HL-60 (cell line): Measurements from ENCODE around the gene PNMA1.

Experiments
- DNase-seq, 2 experiments: peaks; one replicate each; pipeline ENCODE4 v3.0.0-alpha.2; 2010 to 2020; ENCODE audit warnings: low read depth in 1 of 2, low spot score in 1 of 2
- H3K27ac ChIP-seq: fragments of 250-450 bp; sonication (Bioruptor Pico); replicated peaks from 2 replicates; pipeline ENCODE4 v1.5.1; 2020; ENCODE audit warnings: mild to moderate bottlenecking, moderate library complexity
- H3K27me3 ChIP-seq: fragments of 250-450 bp; sonication (Bioruptor Pico); 2 replicates; pipeline ENCODE4 v1.5.1; 2021; ENCODE audit warnings: mild to moderate bottlenecking, moderate library complexity; ENCODE audit not compliant: insufficient read depth, poor library complexity, severe bottlenecking
- H3K4me3 ChIP-seq: replicated peaks from 2 replicates; pipeline ENCODE4 v1.5.1; 2011; ENCODE audit warnings: mild to moderate bottlenecking, control low read depth, low read length; ENCODE audit not compliant: insufficient read depth
- GABPA ChIP-seq: IDR thresholded peaks from 2 replicates; pipeline ENCODE4 v1.6.1; 2012; ENCODE audit warnings: low read depth
- POLR2AphosphoS5 ChIP-seq: IDR thresholded peaks from 2 replicates; pipeline ENCODE4 v1.6.1; 2012; ENCODE audit warnings: low read depth
- SPI1 ChIP-seq: IDR thresholded peaks from 2 replicates; pipeline ENCODE4 v1.6.1; 2012; ENCODE audit warnings: low read depth, mild to moderate bottlenecking, borderline replicate concordance
- TF ChIP-seq, protein P1 (sequence below): IDR thresholded peaks from one replicate; pipeline ENCODE4 v1.5.1; 2011; ENCODE audit warnings: low read length, control low read depth, inconsistent platforms; ENCODE audit not compliant: insufficient read depth
- TF ChIP-seq, protein P2 (sequence below): IDR thresholded peaks from 2 replicates; pipeline ENCODE4 v1.6.1; 2012; ENCODE audit warnings: low read depth; ENCODE audit not compliant: insufficient replicate concordance

The PNMA1 gene

DNA sequence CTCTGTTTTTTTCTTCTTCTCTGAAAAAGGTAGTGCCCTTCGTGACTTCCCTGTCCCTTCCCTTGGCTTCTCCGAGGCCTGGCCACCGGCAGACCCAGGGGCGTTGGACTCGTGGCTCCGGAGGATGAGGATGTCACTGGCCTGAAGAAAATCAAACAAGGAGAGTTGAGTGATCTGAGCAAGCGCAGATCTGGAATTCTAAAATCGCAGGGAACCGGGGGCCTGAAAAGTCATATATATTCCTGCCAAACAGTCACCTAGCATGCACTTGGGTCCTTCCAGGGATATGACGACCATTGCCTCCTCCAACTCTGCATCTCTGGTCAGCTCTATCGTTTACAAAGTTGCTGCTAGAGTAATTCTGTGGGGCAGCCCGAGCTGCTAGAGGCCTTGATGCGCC lies 5.2 kb upstream of the PNMA1 start:
- TF ChIP-seq, protein P1, sequence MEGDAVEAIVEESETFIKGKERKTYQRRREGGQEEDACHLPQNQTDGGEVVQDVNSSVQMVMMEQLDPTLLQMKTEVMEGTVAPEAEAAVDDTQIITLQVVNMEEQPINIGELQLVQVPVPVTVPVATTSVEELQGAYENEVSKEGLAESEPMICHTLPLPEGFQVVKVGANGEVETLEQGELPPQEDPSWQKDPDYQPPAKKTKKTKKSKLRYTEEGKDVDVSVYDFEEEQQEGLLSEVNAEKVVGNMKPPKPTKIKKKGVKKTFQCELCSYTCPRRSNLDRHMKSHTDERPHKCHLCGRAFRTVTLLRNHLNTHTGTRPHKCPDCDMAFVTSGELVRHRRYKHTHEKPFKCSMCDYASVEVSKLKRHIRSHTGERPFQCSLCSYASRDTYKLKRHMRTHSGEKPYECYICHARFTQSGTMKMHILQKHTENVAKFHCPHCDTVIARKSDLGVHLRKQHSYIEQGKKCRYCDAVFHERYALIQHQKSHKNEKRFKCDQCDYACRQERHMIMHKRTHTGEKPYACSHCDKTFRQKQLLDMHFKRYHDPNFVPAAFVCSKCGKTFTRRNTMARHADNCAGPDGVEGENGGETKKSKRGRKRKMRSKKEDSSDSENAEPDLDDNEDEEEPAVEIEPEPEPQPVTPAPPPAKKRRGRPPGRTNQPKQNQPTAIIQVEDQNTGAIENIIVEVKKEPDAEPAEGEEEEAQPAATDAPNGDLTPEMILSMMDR = no peak
- TF ChIP-seq SPI1 = no peak
- no peak for TF ChIP-seq GABPA
- TF ChIP-seq, protein P2, sequence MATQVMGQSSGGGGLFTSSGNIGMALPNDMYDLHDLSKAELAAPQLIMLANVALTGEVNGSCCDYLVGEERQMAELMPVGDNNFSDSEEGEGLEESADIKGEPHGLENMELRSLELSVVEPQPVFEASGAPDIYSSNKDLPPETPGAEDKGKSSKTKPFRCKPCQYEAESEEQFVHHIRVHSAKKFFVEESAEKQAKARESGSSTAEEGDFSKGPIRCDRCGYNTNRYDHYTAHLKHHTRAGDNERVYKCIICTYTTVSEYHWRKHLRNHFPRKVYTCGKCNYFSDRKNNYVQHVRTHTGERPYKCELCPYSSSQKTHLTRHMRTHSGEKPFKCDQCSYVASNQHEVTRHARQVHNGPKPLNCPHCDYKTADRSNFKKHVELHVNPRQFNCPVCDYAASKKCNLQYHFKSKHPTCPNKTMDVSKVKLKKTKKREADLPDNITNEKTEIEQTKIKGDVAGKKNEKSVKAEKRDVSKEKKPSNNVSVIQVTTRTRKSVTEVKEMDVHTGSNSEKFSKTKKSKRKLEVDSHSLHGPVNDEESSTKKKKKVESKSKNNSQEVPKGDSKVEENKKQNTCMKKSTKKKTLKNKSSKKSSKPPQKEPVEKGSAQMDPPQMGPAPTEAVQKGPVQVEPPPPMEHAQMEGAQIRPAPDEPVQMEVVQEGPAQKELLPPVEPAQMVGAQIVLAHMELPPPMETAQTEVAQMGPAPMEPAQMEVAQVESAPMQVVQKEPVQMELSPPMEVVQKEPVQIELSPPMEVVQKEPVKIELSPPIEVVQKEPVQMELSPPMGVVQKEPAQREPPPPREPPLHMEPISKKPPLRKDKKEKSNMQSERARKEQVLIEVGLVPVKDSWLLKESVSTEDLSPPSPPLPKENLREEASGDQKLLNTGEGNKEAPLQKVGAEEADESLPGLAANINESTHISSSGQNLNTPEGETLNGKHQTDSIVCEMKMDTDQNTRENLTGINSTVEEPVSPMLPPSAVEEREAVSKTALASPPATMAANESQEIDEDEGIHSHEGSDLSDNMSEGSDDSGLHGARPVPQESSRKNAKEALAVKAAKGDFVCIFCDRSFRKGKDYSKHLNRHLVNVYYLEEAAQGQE = no peak
- no peak for DNase-seq
- Histone ChIP-seq H3K4me3 (no peak overlapping the region), H3K27ac (no peak overlapping the region), H3K27me3 (no peaks in the 10 kb centered on the region)

DNA sequence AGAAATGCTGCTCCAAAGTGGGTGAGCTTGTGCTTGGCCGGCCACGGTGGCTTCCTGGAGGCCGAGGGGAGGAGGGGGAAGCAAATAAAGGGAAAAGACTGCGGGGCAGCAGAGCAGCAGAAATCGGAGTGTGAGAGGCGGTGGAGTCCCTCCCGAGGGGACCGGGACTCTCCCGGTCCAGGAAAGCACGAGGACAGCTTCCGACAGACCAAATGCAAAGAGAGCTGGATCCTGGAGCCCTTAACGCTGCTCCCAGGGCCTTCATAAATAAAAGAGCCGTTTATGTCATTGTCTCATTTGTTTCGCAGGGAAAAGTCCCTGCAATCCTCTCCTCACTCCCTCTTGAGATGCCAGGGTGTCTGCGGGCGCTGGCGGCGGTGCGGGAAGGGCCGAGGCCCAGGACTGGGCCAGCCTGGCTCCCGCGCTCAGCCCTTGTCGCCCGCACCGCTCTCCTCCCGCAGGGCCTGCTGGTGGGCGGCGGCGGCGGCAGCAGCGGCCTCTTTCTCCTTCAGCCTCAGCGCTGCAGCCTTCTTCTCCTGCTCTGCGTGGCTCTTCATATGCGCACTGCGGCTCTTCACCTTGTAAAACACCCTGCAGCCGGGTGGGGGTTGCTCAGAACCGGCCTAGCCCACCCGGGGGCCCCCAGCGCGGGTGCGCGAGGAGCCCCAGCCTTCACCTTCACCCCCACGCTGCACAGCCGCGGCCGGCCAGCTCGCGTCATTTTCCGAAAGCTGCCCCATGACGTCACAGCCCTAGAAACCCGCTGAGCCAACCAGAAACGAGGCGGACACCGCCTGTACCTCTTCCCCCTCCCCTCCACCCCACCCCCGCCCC lies 4.5 kb upstream of the PNMA1 start:
- no peak for DNase-seq
- H3K27ac ChIP-seq = no peak overlapping the region
- no peaks in the 10 kb centered on the region for H3K27me3 ChIP-seq
- TF ChIP-seq, protein P1 = no peak
- TF ChIP-seq SPI1 (no peak), POLR2AphosphoS5 (no peak), GABPA (no peak)
- TF ChIP-seq, protein P2 = no peak
- no peak overlapping the region for H3K4me3 ChIP-seq

DNA sequence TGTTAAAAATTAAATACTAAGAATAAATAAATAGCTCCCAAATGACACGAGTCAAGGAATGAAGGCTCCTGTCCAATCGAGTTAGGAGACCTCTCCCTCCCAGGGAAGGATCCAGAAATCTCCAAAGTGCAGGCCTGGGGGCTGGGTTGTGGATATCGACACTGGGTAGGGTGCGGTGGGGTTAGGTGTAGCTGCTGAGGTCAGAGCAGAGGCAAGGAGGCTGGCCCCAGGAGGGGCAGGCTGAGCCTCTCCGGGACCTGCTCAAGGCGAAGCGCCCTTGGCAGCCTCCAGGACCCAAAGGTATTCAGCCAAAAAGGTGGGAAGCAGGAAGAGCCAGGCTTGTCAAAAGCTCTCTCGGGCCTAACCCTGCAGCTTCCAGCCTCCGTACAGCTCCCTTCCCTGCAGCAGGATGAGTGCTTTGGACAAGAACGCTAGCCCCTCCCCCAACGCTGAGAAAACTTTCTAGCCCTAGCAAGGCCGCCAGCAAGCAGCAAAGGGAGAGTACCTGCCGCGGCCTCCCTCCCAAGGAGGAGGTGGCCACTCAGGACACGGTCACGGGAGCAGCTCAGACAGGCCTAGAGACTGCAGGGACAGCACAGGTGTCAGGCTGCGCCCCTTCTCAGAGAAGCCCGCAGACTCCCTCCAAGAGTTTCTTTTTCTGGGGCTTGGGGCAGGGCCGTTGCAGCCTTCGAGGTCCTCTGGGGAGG lies 3.7 kb upstream of the PNMA1 start:
- H3K4me3 ChIP-seq = no peak overlapping the region
- H3K27me3 ChIP-seq = no peaks in the 10 kb centered on the region
- DNase-seq = no peak
- no peak overlapping the region for H3K27ac ChIP-seq
- TF ChIP-seq POLR2AphosphoS5 (no peak), GABPA (no peak), SPI1 (no peak)
- TF ChIP-seq, protein P1 = no peak
- TF ChIP-seq, protein P2 = no peak
